LNCaP clone FGC (cell line): ENCODE results near the gene UBAC2.

Experiments used
- DNase-seq: peaks from one replicate; pipeline ENCODE4 v3.0.0-alpha.2; 2011; ENCODE audit warnings: low read depth
- H3K4me3 ChIP-seq: 2 replicates; pipeline ENCODE4 v1.5.1; 2011; ENCODE audit warnings: mild to moderate bottlenecking, low read depth, low read length, control low read depth
- TF ChIP-seq, protein P1 (sequence below): IDR thresholded peaks from 2 replicates; pipeline ENCODE4 v1.5.1; 2012; ENCODE audit warnings: mild to moderate bottlenecking; ENCODE audit not compliant: control insufficient read depth, insufficient read depth; ENCODE audit errors: extremely low read depth

Gene UBAC2

DNA sequence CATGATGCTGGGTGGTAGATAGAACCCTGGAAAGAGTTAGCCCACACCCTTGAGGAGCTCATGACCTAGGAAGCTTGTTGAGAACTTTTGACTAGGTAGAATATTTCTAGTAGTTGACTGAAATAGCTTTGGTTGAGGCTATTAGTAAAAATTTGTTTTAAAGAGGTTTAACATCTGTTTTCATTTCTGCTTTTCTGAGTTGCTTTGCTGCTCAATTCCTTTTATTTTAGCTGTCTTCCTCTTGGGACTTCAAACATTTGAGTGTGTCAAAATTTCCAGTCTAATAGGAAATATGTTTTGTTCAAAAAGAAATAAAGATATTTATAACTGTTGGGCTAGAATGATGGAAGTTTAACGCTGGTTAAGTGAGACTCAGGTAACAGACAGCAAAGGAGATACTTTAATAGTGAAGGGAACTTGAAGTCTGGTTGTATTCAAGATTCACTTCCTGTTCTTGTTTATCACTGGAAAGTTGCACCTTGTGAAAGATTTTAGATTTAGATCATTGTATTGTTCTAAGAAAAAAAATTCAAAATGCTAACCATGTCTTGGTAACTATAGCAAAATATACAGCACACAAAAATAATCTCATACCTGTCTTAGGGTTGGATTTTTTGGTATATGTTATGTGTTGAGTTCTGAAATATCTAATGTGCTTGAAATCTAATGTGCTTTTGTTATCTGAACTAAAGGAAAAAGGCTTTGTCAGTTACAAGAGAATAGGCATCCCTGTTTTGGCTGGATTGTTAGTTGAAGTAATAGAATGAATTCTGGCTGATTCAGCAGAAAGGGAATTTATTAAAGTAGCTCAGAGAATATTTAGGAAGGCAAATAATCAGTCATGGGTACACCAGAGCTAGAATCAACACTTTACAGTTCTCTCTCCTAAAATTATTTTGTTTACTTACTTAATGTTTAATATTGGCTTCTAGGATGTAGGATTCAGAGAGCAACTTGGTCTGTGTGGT is 81.9 kb downstream of the UBAC2 start:
- TF ChIP-seq, protein P1, sequence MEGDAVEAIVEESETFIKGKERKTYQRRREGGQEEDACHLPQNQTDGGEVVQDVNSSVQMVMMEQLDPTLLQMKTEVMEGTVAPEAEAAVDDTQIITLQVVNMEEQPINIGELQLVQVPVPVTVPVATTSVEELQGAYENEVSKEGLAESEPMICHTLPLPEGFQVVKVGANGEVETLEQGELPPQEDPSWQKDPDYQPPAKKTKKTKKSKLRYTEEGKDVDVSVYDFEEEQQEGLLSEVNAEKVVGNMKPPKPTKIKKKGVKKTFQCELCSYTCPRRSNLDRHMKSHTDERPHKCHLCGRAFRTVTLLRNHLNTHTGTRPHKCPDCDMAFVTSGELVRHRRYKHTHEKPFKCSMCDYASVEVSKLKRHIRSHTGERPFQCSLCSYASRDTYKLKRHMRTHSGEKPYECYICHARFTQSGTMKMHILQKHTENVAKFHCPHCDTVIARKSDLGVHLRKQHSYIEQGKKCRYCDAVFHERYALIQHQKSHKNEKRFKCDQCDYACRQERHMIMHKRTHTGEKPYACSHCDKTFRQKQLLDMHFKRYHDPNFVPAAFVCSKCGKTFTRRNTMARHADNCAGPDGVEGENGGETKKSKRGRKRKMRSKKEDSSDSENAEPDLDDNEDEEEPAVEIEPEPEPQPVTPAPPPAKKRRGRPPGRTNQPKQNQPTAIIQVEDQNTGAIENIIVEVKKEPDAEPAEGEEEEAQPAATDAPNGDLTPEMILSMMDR = no peak
- DNase-seq = no peak
- no peak overlapping the region for H3K4me3 ChIP-seq

DNA sequence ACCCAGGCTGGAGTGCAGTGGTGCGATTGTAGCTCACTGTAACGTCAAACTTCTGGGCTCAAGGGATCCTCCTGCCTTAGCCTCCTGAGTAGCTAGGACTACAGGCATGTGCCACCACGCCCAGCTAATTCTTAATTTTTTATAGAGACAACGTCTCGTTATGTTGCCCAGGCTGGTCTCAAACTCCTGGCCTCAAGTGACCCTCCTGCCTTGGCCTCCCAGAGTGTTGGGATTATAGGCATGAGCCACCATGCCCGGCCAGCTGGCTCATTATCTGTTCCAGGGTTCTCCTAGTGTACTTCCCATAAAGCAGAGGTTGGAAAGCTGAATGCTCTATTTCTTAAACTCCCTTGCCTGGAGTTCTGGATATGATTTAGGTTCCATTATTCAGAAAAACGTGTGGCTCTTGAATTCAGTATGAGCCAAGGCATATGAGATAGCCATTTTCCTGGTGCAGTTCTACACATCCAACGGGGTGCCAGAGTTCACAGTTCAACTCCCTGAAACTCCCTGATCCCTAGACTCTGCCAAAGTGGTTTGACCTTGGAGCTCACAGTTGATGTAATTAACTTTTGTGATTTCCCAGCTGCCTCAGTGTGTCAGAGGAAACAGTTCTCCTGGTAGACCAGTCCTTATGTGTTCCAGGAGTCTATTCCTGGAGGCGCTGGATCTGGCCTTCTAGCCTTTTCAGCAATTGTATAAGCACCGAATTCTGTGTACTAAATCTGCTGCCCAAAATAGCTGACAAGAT is 85.0 kb downstream of the UBAC2 start:
- DNase-seq = no peak
- no peak overlapping the region for H3K4me3 ChIP-seq
- TF ChIP-seq, protein P1 = no peak

DNA sequence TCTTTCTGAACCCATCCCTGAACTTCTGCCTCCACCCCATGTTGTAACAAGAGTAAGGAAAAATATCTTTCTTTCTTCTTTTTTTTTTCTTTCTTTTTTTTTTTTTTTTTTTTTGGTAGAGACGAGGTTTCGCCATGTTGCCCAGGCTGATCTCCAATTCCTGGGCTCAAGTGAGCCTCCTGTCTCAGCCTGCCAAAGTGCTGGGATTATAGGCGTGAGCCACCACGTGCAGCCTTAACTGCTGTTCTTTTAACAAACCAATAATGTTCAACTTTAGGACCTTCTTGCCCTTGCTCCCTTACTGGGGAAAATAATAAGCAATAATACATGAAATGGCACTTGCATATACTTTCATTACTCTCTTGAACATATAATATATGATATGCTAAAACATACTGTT is 86.9 kb downstream of the UBAC2 start:
- no peak overlapping the region for H3K4me3 ChIP-seq
- DNase-seq = peak; percentile 28
- TF ChIP-seq, protein P1 = no peak

DNA sequence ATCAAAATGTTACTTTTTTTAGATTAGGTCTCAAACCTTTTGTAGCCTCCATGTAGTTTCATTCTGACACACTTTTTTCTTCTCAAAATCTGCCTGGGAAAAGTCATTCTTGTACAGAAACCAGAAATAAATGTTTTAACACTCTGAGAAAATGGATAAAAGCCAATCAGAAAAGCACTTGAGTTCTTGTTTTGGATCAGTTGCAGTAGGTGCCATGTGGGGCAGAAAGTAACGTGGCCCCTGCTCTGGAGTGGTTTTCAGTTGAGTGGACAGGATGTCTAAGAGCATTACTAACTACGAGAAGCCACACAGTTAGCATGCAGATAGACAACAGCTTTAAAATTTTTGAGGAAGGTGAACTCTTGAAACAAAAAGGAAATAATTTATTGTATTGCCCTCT is 87.4 kb downstream of the UBAC2 start:
- DNase-seq = no peak
- H3K4me3 ChIP-seq = no peak overlapping the region
- TF ChIP-seq, protein P1 = no peak

DNA sequence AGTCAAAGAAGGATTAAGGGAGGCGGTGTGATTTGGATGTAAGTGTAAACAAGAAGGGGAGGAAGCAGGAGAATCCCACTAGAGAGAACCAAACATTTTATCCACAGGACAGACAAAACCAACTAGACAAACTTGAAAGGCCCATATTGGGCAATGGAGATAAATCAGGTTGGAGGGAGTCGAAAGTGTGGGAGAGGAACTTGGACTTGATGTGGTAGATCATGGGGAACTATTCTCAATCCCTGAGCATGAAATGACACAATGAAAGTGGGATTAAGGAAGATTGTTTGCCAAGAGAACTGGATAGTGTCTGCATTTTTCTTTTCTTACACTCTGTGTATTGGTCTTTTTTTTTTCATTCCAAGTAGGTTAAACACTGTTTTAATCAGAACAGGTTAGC is 88.6 kb downstream of the UBAC2 start:
- no peak overlapping the region for H3K4me3 ChIP-seq
- TF ChIP-seq, protein P1 = no peak

DNA sequence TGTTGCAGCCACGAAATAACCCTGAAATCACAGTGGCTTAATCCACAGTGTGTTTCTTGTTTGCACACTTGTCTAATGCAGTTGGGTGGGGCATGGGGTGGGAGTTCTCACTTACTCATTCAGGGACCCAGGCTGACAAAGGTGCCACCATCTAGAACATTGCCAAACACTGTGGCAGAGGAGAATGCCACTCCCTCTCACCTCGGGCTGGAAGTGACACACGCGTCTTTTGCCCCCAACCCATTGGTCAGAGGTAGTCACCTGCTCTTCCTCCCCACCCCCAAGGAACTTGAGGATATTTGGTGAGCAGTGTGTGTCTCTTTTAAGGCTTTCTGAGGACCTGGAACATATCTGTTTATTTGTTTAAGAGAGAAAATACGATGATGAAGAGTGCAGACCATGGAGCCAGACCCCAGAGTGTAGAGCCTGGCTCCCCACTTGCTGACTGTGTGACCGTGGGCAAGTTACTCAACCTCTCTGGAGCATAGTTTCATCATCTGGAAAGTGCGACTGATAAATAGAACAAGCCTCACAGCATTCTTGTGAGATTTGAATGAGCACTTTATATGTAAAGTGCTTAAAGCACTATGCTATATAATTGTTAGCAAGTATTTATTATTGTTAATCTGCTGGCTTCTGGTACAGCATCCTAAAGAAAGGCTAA is 89.2 kb downstream of the UBAC2 start:
- TF ChIP-seq, protein P1 = no peak
- H3K4me3 ChIP-seq = no peak overlapping the region
- DNase-seq = no peak

More for the DNA sequence above, 88.6 kb downstream of the UBAC2 start:
- no peak for DNase-seq
